ENCODE measurements around the gene ARHGAP44.

Gene ARHGAP44

DNA sequence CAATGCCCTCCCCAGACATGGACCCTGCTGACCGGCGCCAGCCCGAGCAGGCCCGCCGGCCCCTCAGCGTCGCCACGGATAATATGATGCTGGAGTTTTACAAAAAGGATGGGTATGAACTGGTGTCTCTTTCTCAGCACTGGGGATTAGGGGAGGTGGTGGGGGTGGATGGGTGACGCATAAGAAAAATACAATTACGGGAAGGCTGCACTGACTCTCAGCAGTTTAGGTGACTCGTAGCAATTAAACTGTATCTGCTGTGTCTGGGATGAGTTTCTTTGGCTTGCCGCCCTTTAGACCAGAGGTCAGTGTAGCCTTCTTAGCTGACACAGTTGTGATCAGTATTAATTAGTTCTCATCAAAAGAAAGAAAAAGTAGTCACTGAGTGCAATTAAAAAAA lies 169.5 kb downstream of the ARHGAP44 start:
- TF ChIP-seq, protein P1, sequence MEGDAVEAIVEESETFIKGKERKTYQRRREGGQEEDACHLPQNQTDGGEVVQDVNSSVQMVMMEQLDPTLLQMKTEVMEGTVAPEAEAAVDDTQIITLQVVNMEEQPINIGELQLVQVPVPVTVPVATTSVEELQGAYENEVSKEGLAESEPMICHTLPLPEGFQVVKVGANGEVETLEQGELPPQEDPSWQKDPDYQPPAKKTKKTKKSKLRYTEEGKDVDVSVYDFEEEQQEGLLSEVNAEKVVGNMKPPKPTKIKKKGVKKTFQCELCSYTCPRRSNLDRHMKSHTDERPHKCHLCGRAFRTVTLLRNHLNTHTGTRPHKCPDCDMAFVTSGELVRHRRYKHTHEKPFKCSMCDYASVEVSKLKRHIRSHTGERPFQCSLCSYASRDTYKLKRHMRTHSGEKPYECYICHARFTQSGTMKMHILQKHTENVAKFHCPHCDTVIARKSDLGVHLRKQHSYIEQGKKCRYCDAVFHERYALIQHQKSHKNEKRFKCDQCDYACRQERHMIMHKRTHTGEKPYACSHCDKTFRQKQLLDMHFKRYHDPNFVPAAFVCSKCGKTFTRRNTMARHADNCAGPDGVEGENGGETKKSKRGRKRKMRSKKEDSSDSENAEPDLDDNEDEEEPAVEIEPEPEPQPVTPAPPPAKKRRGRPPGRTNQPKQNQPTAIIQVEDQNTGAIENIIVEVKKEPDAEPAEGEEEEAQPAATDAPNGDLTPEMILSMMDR (conservative IDR thresholded peaks at IDR 0.05; ENCODE audit: low read depth): no peak
- POLR2A ChIA-PET (ENCODE audit: low non-redundant PET): no interaction called here

DNA sequence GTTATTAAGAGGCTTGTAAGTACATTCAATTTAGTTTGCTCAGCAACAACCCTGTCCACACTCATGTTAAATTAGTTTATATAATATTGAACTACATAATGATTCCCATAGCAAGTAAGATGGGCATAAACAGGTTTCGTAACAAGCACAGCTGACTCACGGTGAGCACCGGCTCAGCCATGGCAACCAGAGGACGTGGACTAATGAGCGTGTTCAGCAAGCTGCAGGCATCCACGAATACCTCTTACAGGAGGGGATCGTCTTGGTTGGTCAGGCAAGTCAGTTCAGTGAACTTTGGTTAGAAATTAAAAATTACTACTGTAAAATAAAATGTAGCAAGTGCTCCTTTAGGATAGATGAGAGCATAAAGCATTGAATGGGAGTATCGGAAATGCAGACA lies 170.1 kb downstream of the ARHGAP44 start:
- no peak for DNase-seq (ENCODE audit: low spot score)
- H3K27ac ChIP-seq: no peak overlapping the region
- TF ChIP-seq, protein P1 (conservative IDR thresholded peaks at IDR 0.05; ENCODE audit: low read depth): no peak
- ChIA-PET POLR2A (ENCODE audit: low non-redundant PET) (no interaction called here), CTCF (no interaction called here)

More for the DNA sequence above, 169.5 kb downstream of the ARHGAP44 start:
- H3K27ac ChIP-seq: no peak overlapping the region
- no peak for DNase-seq (ENCODE audit: low spot score)
- CTCF ChIA-PET: no interaction called here

DNA sequence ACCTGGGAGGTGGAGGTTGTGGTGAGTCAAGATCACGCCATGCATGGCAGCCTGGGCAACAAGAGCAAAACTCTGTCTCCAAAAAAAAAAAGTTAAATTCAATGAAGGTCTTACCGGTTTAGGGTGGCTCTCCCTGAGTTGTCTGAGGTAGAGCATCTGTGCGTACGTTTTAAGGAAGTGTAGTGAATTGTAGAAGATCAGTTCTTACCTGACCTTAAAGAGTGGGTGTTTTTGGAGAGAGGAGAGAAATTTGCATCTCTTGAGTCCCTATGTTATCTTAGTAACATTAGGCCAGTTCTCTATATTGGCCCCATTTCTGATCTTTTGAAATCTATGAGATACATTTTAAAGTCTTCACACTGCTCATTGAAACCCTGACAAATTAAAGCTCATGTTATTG lies 172.4 kb downstream of the ARHGAP44 start:
- no peak overlapping the region for H3K27ac ChIP-seq
- POLR2A ChIA-PET (ENCODE audit: low non-redundant PET): no interaction called here
- no peak for DNase-seq (ENCODE audit: low spot score)
- CTCF ChIA-PET: interaction anchor here (0.7 kb wide), 1 partner anchor 1197 kb away, joined by 4 read pairs; no protein-coding TSS in a partner anchor
- TF ChIP-seq, protein P1 (conservative IDR thresholded peaks at IDR 0.05; ENCODE audit: low read depth): no peak

DNA sequence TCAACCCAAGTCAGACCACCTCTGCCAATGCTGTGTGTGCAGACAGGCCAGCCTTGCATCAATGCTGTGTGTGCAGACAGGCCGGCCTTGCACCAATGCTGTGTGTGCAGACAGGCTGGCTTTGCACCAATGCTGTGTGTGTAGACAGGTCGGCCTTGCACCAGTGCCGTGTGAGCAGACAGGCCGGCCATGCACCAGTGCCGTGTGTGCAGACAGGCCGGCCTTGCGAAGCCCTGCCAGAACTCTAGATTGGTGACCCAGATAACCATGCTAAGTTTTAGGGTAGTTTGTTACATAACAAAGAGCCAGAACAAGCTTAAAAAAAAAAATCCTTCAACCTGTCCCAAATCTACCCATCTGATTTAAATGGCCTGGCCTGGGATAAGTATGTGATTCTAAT lies 174.2 kb downstream of the ARHGAP44 start:
- DNase-seq (ENCODE audit: low spot score): no peak
- TF ChIP-seq, protein P1 (conservative IDR thresholded peaks at IDR 0.05; ENCODE audit: low read depth): no peak
- H3K27ac ChIP-seq: no peak overlapping the region
- ChIA-PET CTCF (no interaction called here), POLR2A (ENCODE audit: low non-redundant PET) (no interaction called here)

DNA sequence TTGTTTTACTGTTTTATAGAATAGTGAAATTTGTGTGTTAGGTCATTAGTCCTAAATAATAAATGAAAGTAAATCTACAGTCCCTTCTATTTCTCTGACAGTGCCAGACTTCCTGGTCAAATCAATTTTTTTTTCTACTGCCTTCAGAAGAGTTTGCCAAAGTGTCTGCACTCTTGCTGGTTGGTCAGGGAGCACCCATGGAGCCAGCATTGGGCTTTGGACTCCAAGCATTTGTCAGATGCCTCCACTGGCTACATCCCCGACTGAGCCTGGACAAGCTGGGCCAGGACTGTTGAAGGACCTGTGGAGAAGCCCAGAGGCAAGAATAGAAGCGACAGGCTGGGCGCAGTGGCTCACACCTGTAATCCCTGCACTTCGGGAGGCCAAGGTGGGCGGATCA lies 174.9 kb downstream of the ARHGAP44 start:
- ChIA-PET POLR2A (ENCODE audit: low non-redundant PET) (no interaction called here), CTCF (no interaction called here)
- no peak for DNase-seq (ENCODE audit: low spot score)
- no peak overlapping the region for H3K27ac ChIP-seq
- TF ChIP-seq, protein P1 (conservative IDR thresholded peaks at IDR 0.05; ENCODE audit: low read depth): no peak

DNA sequence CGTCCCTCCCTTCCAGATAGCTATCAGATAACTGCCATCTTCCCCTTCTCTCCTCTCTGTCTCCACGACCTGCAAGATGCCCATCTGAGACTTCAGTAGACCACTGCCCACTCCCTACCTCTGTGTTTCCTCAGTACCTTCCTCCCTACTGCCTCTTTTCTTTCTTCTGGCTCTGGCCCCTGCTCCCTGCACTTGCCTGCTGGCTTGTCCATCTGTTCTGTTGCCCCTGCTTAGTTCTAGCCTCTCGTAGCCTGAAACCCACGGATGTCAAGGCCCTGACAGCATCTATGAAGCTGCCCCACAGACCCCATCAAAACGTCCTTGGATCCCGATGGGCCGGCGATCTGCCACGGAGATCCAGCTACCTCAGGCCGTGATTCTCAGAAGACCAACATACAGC lies 175.5 kb downstream of the ARHGAP44 start:
- no peak for DNase-seq (ENCODE audit: low spot score)
- no peak overlapping the region for H3K27ac ChIP-seq
- CTCF ChIA-PET: no interaction called here
- TF ChIP-seq, protein P1 (conservative IDR thresholded peaks at IDR 0.05; ENCODE audit: low read depth): no peak
- POLR2A ChIA-PET (ENCODE audit: low non-redundant PET): no interaction called here

DNA sequence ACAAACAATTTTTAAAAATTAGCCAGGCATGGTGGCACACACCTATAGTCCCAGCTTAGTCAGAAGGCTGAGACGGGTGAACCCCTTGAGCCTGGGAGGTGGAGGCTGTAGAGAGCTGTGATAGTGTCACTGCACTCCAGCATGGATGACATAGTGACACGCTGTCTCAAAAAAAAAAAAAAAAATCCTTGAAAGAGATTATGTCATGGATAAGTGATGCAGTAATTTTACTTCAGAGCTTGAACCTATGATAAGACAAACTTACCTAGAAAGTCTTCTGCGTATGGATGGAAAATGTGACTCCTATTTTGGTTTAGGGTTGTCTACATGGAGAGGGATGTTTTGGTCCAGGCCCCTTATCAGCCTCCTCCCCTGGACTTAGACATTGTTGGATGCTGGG lies 176.7 kb downstream of the ARHGAP44 start:
- no peak overlapping the region for H3K27ac ChIP-seq
- ChIA-PET POLR2A (ENCODE audit: low non-redundant PET) (no interaction called here), CTCF (no interaction called here)
- TF ChIP-seq, protein P1 (conservative IDR thresholded peaks at IDR 0.05; ENCODE audit: low read depth): no peak
- no peak for DNase-seq (ENCODE audit: low spot score)

Data from RWPE1 (cell line).